GM18505 (cell line): Measurements from ENCODE around the gene ATF6.
A peak's percentile ranks its signal among the peaks of the same experiment; 100 is the strongest.
"Not testable (repeated sequence)": the region's sequence is repeated elsewhere in the genome, so short reads cannot be mapped to it uniquely, and the experiment has no call there.

ENCODE experiments used
- ATAC-seq: cut with Tn5 transposase; IDR thresholded peaks from one replicate; pipeline ENCODE4 v1.9.1; 2021; ENCODE audit not compliant: unreplicated experiment
- POLR2A ChIP-seq: IDR thresholded peaks from 4 replicates; pipeline ENCODE4 v1.6.1; 2011; ENCODE audit warnings: borderline replicate concordance; ENCODE audit not compliant: insufficient read depth, insufficient read length; ENCODE audit errors: extremely low read depth

The ATF6 gene

DNA sequence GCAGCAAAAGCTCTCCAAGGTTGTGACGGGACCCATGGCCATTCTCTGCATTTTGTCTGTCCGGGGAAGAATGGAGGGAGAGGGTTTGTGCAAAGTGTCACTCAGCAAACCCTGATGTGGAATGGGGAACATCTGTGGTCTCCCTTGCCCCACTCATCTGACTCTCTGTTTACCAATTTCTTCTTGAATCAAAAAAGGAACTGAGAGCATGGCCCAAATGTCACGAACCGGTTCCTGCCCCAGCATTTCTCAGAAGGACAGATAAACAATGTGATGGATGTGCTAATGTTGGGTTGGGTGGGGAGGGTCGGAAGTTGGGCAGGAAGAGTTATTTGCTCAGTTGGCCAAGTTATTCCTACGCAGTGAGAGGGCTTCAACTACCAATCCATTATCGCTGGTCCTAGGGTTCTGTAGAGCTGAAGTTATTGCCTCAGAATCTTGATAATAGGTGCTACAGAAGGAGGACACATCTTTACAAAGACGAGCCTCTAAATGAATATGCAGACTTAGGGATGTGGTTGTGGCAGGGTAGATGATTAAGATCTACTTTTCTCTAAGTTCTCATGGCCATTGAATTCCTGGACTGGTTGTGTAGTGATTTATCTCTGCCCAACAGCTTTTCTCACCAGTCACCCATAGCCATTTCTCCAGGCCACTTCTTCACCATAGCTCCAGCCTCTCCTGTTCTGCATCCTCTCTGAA, 26.1 kb upstream of the ATF6 start:
- ATAC-seq, result no peak
- TF ChIP-seq POLR2A, result peak; percentile 34

DNA sequence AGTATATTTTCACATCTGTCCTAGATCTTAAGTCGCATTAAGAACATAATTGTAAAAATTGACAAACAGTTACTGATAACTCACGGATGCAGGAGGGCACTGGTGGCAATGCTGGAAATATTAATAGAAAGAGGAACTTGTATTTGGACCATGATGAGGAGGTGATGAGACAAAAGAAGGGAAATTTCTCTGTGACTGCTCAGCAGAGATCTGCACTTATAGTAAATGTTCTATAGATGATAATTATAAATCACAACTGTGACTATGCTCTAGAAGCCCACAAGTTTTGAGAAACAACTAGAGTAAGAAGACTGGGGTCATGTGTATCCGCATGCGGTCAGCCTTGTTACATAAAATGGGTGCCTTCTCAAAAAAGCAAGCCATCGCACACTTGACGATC, 25.2 kb upstream of the ATF6 start:
- ATAC-seq, result no peak
- TF ChIP-seq POLR2A, result no peak

- TF ChIP-seq POLR2A, result no peak
- no peak for ATAC-seq
These were observed 22.9 kb upstream of the ATF6 start for GRCh38 chr1:161743231-161743630.

GRCh38 chr1:161747801-161748200, 18.3 kb upstream of the ATF6 start:
- no peak for ATAC-seq
- TF ChIP-seq POLR2A, result no peak

GRCh38 chr1:161749509-161750407, 16.4 kb upstream of the ATF6 start, which contains the start of gene DUSP12:
TSS of gene DUSP12 (plus strand) at chr1:161749786. CDS start at chr1:161749802, 16 bp downstream.
- TF ChIP-seq POLR2A, result peak; percentile 91
- ATAC-seq, result peak; percentile 93

DNA sequence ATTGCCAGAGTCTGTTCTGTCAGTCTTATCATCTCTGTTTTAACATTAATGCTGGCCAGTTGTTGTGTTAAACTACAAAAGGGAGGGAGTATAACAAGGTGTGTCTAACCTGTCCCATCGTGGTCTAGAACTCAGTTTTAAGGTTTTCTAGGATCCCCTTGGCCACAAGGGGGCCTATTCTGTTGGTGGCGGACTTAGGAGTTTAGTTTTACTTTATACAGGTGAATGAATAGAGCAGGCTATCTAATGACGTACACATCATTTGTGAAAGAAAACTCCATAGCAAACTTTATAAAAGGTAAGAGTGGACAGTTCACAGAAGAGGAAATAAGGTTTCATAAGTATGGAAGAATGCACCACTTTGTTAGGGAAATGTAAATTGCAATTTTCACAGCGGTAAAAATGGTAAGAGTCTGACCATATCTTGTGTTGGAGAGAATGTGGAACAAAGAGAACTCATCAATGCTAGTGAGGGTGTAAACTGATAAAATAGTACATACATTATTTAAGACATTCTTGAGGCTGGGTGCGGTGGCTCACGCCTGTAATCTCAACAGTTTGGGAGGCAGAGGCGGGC, 2.5 kb upstream of the ATF6 start:
- no peak for ATAC-seq
- no peak for TF ChIP-seq POLR2A

- no peak for ATAC-seq
- TF ChIP-seq POLR2A, result no peak
These were observed 2.3 kb downstream of the ATF6 start for GRCh38 chr1:161768461-161768860.

GRCh38 chr1:161768986-161769672, 3.0 kb downstream of the ATF6 start:
- no peak for ATAC-seq
- TF ChIP-seq POLR2A, result no peak

DNA sequence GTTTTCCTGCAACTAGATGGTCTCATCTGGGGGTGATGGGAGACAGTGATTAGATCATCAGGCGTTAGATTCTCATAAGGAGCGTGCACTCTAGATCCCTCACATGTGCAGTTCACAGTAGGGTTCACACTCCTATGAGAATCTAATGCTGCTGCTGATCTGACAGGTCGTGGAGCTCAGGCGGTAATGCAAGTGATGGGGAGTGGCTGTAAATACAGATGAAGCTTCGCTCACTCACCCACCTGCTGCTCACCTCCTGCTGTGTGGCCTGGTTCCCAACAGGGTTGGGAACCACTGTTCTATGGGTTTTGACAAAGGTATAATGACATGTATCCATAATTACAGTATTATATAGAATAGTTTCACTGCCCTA, 3.5 kb downstream of the ATF6 start:
- ATAC-seq, result not testable (repeated sequence)

DNA sequence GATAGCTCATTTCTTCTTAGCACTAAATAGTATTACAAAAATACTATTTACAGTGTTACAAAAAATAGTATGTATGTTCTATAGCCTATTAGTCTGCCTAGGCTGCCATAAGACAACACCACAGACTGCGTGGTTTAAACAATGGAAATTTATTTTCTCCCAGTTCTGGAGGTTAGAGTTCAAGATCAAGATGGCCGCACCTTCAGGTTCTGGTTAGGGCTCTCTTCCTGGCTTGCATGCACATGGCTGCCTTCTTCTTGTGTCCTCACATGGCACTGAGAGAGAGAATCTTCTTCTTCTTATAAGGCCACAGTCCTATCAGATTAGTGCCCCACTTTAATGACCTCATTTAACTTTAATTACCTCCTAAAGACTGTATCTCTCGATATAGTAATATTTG, 4.1 kb downstream of the ATF6 start:
- no peak for TF ChIP-seq POLR2A
- ATAC-seq, result no peak

- ATAC-seq, result no peak
These were observed 5.0 kb downstream of the ATF6 start for GRCh38 chr1:161771161-161771560.

GRCh38 chr1:161771973-161772372, 5.9 kb downstream of the ATF6 start:
- no peak for TF ChIP-seq POLR2A
- no peak for ATAC-seq

More at GRCh38 chr1:161771161-161771560, 5.0 kb downstream of the ATF6 start:
- no peak for TF ChIP-seq POLR2A

DNA sequence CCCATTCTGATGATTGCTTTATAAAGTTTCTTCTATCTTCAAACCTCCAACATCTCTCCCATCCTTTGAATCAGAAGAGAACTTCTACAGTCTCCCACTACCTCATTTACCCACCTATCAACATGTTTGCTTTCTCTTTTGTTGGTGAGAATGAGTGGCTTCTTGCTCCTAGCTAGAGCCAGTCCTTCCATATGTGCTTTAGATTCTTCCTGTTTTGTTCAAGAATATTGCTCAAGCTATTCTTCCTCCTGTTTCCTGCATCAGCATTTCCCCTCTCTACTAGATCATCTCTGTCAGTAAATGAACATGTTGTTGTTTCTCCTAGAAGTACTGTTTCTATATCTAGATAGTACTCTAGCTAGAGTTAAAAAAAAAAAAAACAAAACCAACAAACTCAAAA, 6.3 kb downstream of the ATF6 start:
- no peak for TF ChIP-seq POLR2A
- ATAC-seq, result no peak
